PC-3 (cell line): ENCODE results near the gene FBXO2.

ENCODE experiments used
- EZH2 ChIP-seq: fragments of 300-600 bp; sonication (generic); IDR thresholded peaks from one replicate; pipeline ENCODE4 v1.6.1; 2017; ENCODE audit warnings: antibody characterized with exemption, mild to moderate bottlenecking, low read length; ENCODE audit not compliant: unreplicated experiment
- EZH2phosphoT487 ChIP-seq: fragments of 300-600 bp; sonication (generic); IDR thresholded peaks from 2 replicates; pipeline ENCODE4 v1.6.1; 2018; ENCODE audit warnings: mild to moderate bottlenecking, antibody characterized with exemption, low read length, borderline replicate concordance
- TF ChIP-seq, protein P1 (sequence below): fragments of 300-600 bp; sonication (generic); conservative IDR thresholded peaks from 2 replicates; pipeline ENCODE4 v1.5.1; 2017; ENCODE audit warnings: antibody characterized with exemption, low read depth, mild to moderate bottlenecking, low read length

DNA sequence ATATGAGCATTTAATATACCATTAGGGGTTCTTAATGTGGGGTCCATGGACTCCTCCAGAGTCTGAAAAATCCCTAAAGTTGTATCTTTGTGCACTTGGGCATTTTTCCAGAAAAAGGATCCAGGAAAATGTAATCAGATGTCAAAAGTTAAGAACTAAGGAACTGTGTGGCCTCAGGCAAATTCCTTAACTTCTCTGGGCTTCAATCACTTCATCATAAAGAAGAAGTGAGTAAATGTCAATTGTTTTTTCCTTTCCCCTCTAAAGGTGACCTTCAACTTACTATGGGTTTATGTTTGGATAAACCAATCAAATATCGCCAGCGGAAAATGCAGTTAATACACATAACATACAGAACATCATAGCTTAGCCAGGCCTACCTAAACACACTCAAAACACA lies 24.2 kb upstream of the FBXO2 start:
- TF ChIP-seq, protein P1, sequence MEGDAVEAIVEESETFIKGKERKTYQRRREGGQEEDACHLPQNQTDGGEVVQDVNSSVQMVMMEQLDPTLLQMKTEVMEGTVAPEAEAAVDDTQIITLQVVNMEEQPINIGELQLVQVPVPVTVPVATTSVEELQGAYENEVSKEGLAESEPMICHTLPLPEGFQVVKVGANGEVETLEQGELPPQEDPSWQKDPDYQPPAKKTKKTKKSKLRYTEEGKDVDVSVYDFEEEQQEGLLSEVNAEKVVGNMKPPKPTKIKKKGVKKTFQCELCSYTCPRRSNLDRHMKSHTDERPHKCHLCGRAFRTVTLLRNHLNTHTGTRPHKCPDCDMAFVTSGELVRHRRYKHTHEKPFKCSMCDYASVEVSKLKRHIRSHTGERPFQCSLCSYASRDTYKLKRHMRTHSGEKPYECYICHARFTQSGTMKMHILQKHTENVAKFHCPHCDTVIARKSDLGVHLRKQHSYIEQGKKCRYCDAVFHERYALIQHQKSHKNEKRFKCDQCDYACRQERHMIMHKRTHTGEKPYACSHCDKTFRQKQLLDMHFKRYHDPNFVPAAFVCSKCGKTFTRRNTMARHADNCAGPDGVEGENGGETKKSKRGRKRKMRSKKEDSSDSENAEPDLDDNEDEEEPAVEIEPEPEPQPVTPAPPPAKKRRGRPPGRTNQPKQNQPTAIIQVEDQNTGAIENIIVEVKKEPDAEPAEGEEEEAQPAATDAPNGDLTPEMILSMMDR, result no peak
- no peak for TF ChIP-seq EZH2
- TF ChIP-seq EZH2phosphoT487, result no peak
